Neural crest cell (in vitro differentiated cells): ENCODE measurements around the gene KLHDC7B. TPM values are rescaled to one million over a fixed set of nuclear protein-coding genes. Genes with fewer than 3 reads are reported as not detected.
"Not testable (repeated sequence)": the region's sequence is repeated elsewhere in the genome, so short reads cannot be mapped to it uniquely, and the experiment has no call there.

ENCODE experiments used
- DNase-seq: peaks from one replicate; pipeline ENCODE4 v3.0.0; 2021; ENCODE audit warnings: low read depth, mixed read lengths, low spot score
- H3K27ac Mint-ChIP-seq: one replicate; pipeline ENCODE4 v1.8.0; 2021; ENCODE audit warnings: mild to moderate bottlenecking, mixed read lengths; ENCODE audit not compliant: unreplicated experiment
- H3K27me3 Mint-ChIP-seq: 2 replicates; pipeline ENCODE4 v1.8.0; 2021; ENCODE audit warnings: low read depth, mild to moderate bottlenecking, mixed read lengths
- H3K36me3 Mint-ChIP-seq: 2 replicates; pipeline ENCODE4 v1.8.0; 2021; ENCODE audit warnings: low read depth, mild to moderate bottlenecking, mixed read lengths
- H3K4me1 Mint-ChIP-seq: 2 replicates; pipeline ENCODE4 v1.8.0; 2021; ENCODE audit warnings: mixed read lengths
- H3K4me3 Mint-ChIP-seq: one replicate; pipeline ENCODE4 v1.8.0; 2021; ENCODE audit warnings: mild to moderate bottlenecking, mixed read lengths
- H3K9me3 Mint-ChIP-seq: 2 replicates; pipeline ENCODE4 v1.8.0; 2021; ENCODE audit warnings: mixed read lengths
- CTCF ChIP-seq: fragments of 200-600 bp; sonication (generic); conservative IDR thresholded peaks from 2 replicates; pipeline ENCODE4 v1.5.0; 2021; ENCODE audit warnings: antibody characterized with exemption, mild to moderate bottlenecking
- total RNA-seq: library from RNA; stranded (reverse); gene quantifications from 2 replicates; pipeline ENCODE4 v1.2.1, GENCODE V29; 2021

Gene KLHDC7B
- total RNA-seq, 1 donor from 2014 or later = 0.07 TPM

- H3K4me3 Mint-ChIP-seq = no peak overlapping the region
- DNase-seq = no peak
- peak overlapping the region; percentile 43 for H3K27ac Mint-ChIP-seq
- H3K4me1 Mint-ChIP-seq = no peaks in the 10 kb centered on the region
- no peaks in the 10 kb centered on the region for H3K36me3 Mint-ChIP-seq
- TF ChIP-seq CTCF = no peak
- no peaks in the 10 kb centered on the region for H3K9me3 Mint-ChIP-seq
- H3K27me3 Mint-ChIP-seq = no peaks in the 10 kb centered on the region
Measured at GRCh38 chr22:50518606-50519005, 27.1 kb upstream of the KLHDC7B start.

DNA sequence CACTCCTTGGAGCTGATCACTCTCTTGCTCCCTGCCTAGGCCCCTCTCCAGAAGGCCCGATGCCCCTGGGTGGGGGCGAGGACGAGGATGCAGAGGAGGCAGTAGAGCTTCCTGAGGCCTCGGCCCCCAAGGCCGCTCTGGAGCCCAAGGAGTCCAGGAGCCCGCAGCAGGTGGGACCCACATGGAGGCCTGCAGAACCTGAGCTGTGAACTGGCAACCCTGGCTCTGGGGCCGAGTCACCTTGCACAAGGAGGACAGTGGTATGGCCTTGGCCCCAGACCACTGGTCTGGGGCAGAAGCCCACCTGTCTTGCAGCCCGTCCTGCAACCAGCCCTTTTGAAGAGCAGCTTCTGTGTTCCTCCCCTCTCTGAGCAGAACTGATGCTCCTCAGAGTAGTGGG, 26.5 kb upstream of the KLHDC7B start:
- Mint-ChIP-seq H3K27ac (no peak overlapping the region), H3K4me1 (no peaks in the 10 kb centered on the region), H3K9me3 (no peaks in the 10 kb centered on the region), H3K4me3 (no peak overlapping the region), H3K27me3 (no peaks in the 10 kb centered on the region), H3K36me3 (no peaks in the 10 kb centered on the region)
- no peak for TF ChIP-seq CTCF
- DNase-seq = no peak

DNA sequence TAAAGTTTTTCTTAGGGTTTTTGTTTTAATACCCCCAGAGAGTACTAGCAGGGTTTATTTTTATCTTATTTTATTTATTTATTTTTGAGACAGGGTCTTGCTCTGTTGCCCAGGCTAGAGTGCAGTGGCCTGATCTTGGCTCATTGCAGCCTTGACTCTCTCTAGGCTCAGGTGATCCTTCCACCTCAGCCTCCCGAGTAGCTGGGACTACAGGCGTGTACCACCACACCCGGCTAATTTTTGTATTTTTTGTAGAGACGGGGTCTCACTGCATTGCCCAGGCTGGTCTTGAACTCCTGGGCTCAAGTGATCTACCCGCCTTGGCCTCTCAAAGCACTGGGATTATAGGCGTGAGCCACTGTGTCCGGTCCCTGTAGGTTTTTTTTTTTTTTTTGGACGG, 25.5 kb upstream of the KLHDC7B start:
- H3K4me1 Mint-ChIP-seq, H3K36me3 Mint-ChIP-seq, DNase-seq, H3K27ac Mint-ChIP-seq, H3K27me3 Mint-ChIP-seq, H3K9me3 Mint-ChIP-seq: not testable (repeated sequence)
- H3K4me3 Mint-ChIP-seq = peak overlapping the region; percentile 59

DNA sequence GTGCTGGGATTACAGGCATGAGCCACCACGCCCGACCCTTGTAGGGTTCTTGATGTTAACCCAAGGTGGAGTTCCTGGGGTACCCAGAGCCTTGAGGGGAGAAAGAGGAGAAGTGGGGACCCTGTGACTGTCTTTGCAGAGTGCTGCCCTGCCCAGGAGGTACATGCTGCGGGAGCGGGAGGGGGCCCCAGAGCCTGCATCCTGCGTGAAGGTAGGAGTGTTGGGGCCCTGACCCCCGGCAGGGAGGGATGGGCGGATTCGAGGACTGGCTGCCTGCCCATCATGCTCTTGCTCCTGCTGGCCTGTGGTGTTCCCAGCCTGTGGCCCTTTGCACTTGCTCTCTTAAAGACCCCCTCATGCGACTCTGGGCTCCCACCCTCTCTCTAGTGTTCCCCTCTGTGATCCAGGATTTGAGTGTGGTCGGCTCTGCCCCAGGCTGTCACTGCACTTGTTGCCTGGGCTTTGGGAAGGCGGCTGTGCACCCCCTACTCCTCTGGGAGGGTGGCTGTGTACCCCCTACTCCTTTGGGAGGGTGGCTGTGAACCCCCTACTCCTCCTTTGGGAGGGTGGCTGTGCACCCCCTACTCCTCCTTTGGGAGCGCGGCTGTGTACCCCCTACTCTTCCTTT, 24.8 kb upstream of the KLHDC7B start:
- no peak for DNase-seq
- no peak for TF ChIP-seq CTCF
- no peak overlapping the region for H3K27ac Mint-ChIP-seq
- H3K9me3 Mint-ChIP-seq = no peaks in the 10 kb centered on the region
- H3K36me3 Mint-ChIP-seq = peaks cover 4% of the 10 kb centered on the region
- peaks cover 6% of the 10 kb centered on the region for H3K4me1 Mint-ChIP-seq
- H3K27me3 Mint-ChIP-seq = peaks cover 5% of the 10 kb centered on the region
- H3K4me3 Mint-ChIP-seq = no peak overlapping the region

DNA sequence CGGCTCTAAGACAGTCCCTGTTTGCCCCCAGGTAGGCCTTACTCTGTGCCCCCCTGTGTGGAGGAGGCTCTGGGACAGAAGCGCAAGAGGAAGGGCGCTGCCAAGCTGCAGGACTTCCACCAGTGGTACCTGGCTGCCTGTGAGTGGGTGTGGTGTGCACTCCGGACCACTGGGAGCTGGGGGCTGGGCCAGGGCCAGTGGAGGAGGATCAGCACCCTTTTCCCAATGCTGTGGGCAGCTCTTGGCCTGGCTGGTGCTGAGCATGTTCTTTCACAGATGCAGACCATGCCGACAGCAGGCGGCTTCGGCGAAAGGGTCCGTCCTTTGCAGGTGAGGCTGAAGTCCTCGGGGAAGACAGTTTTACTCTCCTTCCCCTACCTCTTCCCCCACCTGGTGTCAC, 24.0 kb upstream of the KLHDC7B start:
- no peak for TF ChIP-seq CTCF
- peaks cover 6% of the 10 kb centered on the region for H3K4me1 Mint-ChIP-seq
- no peak overlapping the region for H3K4me3 Mint-ChIP-seq
- H3K9me3 Mint-ChIP-seq = no peaks in the 10 kb centered on the region
- DNase-seq = no peak
- H3K36me3 Mint-ChIP-seq = peaks cover 4% of the 10 kb centered on the region
- no peak overlapping the region for H3K27ac Mint-ChIP-seq
- peaks cover 6% of the 10 kb centered on the region for H3K27me3 Mint-ChIP-seq

DNA sequence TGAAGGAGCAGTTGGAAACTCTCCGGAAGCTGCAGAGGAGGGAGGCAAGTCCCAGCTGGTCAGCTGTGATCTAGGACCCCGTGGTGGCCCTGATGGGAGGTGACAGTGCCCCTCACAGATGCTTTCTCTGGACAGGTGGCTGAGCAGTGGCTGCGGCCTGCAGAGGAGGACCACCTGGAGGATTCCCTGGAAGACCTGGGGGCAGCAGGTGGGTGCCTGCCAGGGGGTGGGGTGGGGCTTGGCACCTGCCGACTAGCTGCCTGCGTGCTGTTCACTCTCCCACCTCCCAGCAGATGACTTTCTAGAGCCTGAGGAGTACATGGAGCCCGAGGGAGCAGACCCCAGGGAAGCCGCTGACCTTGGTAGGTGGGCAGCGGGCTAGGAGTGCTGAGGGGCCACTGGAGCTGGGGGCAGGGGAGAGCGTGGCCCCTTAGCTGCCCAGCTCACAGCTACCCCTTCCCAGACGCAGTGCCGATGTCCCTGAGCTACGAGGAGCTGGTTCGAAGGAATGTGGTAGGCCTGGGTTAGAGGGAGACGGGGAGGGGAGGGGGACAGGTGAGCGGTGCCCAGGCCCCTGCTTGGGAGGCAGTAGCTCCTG, 23.4 kb upstream of the KLHDC7B start:
- H3K4me3 Mint-ChIP-seq = no peak overlapping the region
- peaks cover 12% of the 10 kb centered on the region for H3K27me3 Mint-ChIP-seq
- DNase-seq = no peak
- peaks cover 4% of the 10 kb centered on the region for H3K36me3 Mint-ChIP-seq
- H3K27ac Mint-ChIP-seq = no peak overlapping the region
- no peaks in the 10 kb centered on the region for H3K9me3 Mint-ChIP-seq
- H3K4me1 Mint-ChIP-seq = peaks cover 12% of the 10 kb centered on the region
- TF ChIP-seq CTCF = no peak
